GM18498 (cell line): Measurements from ENCODE around the gene SPAG6.

ENCODE experiments used
- ATAC-seq: cut with Tn5 transposase; IDR thresholded peaks from one replicate; pipeline ENCODE4 v1.9.1; 2021; ENCODE audit warnings: mild to moderate bottlenecking, moderate library complexity; ENCODE audit not compliant: unreplicated experiment

SPAG6 gene

DNA sequence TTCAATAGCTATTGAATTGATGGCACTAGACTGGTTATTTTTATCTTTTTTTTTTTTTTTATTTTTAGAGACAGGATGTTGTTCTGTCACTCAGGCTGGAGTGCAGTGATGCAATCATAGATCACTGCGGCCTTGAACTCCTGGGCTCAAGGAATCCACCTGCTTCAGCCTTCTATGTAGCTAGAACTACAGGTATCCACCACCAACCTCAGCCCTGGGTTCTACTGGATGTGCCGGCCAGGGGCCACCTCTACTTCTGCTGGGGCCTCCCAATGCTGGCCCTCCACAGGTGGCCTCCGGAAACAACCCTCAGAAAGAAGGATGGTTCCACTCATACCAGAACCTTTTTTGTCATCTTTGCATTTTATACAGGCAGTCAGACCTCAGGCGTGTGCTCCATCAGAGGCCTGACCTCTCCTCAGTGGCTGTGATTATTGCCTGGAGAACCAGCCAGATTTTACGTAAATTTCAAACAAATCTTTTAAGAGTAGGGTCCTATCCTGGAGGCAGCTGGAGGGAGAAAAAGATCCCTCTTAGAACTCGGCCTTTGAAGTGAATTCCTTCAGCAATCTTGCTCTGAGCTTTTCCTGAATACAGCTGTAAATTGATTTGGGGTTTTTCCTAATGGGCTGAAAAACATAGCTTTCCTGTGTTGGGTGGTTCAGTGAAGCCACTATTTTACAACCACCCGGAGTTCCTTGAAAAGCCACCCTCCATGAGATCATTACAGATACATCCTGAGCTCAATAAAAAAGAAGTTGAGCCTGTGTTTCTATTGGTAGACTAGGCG, 110.0 kb downstream of the SPAG6 start:
- no peak for ATAC-seq

DNA sequence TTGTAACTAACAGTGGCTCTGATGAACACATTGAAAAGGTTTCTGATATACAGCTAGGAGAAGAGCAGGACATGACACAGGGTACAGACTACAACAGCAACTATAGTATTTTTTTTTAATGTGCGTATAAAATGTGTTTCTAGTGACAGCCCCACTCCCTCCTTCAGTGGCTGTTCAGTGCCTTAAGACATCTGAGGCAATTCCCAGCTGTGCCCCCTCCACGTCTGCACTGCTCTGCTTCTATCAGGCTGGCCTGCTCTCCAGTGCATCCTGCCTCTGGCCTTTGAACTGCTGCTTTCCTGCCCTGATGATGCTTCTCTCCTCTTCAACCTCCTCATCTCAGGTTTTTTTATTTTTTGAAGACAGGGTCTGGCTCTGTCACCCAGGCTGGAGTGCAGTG, 111.2 kb downstream of the SPAG6 start:
- ATAC-seq, result no peak

DNA sequence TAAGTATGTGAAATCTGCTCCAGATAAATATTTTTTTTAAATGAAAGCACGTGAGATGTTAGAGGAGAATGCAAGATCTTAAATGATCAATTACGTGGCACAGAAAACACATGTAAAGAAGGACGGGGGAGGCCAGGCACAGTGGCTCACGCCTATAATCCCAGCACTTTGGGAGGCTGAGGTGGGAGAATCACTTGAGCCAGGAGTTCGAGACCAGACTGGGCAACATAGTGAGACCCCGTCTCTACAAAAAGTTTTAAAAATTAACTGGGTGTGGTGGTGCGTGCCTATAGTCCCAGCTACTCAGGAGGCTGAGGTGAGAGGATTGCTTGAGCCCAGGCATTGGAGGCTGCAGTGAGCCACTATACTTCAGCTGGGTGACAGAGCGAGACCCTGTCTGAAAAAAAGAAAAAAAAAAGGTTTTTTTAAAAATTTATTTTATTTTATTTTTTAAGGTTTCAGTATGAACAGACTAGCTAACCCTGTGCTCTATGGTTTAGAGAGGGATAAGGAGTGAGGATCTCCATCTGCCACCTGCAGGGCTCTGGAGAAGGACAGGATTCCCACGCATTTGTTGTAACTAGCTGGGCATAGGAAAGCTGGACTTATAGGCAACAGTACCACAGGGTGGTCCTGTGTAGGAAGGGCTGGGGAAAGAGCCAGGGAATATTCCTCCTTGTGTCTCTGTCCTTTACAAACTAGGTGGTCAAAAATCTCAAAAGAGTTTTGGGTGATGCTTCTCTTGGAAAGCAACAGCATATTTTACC, 113.2 kb downstream of the SPAG6 start:
- ATAC-seq, result no peak

DNA sequence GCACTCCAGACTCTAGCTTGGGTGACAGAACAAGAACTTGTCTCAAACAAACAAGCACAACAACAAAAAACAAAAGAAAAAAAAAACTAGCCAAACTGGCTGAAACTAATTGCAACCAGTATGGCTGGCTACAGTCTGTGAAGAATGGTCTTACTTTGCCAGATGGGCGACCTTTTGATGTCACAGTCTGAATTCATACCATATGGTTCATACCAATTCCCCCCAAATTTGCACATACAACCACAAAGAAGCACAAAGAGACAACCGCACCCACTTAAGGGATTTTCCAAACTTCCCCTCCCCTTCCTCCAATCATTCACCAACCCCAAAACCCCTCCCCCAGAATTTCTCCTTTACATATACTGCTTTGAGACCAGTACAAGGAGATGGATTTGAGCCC, 114.2 kb downstream of the SPAG6 start:
- no peak for ATAC-seq

DNA sequence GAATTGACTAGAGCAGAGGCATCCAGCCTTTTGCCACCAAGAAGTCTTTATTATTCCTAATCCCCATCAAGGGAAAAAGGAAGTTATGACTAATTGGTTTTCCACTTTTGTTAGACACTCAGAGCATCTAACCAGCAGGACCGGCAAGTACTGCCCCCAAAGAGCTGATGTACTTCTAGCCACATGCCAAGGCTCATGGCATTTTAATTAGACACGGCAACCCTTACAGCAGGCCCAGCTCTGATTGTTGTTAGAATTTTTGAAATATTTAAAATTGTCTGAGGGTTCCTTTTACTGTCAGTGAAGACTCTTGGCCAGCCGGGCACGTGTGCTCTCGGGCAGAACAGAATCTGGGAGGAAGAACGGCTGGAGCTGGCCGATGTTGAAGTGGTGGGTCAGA, 114.8 kb downstream of the SPAG6 start:
- ATAC-seq, result no peak

DNA sequence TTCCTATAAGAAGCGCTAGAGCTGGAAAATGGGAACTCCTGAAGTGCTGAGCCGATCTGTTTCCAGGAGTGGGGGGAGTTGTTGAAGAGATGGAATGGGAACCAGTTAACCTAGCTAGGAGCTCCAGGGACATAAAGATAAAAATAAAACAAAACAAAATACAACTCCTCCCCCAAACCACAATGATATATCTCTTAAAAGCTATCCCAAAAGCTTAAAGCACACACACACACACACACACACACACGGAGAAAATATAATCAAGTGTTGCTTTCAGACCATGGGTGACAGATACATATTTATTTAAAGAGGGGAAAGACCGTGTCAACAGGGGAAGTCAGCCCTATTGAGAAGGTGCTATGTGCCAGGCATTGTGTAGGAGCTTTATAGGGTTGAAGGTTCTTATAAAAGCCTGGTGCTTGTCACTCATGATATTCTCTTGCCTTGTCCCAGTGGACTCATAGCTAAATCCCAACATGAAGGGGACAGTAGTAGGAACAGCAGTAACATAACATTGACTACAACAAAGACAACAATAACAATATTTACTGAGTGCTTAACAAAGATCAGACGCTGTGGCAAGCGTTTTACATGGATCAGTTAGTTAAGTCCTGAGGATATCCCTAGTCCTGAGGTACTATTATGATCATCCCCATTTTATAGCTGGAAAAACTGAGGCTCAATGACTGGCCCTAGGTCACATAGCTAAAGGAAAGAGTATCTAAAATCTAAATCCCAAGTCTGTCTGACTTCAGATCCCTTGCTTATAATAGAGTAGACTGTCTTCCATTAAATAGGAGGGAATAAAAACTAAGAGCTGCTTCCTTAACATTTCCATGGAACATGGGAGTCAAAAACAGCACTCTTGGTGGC, 115.5 kb downstream of the SPAG6 start:
- no peak for ATAC-seq

DNA sequence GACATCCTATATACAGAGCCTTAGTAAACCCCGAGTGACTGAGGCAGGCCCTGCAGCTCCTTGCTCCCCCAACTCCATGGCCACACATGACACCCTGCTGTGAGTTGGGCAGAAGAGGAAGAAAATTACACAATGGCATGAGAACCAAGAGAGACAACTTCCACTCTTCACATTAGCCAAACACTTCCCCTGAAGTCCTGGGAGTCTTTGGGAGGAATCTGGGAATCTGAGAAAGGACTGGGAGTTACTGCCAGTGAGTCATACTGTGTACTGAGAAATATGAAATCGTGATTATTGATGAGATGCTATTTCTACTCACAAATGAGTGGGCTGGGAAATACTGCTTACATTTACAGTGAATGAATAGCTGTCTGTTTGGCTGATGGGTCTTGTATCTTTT, 116.6 kb downstream of the SPAG6 start:
- no peak for ATAC-seq

DNA sequence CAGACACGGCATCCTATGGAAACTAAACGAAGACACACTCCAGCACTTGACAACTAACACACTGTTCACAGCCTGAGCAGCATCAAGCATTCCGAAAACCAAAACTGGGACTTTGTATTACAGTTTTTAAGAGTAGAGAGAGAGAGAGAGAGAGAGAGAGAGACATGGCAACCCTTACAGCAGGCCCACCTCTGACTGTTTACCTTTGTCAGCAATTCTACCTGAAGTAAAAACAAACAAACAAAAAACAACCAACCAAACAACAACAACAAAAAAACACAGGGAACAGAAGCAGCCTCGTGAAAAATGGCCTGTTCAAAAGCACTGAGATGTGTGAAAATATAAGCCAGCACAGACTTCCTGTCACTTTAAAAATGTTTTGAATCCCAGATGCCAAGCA, 118.0 kb downstream of the SPAG6 start:
- no peak for ATAC-seq

DNA sequence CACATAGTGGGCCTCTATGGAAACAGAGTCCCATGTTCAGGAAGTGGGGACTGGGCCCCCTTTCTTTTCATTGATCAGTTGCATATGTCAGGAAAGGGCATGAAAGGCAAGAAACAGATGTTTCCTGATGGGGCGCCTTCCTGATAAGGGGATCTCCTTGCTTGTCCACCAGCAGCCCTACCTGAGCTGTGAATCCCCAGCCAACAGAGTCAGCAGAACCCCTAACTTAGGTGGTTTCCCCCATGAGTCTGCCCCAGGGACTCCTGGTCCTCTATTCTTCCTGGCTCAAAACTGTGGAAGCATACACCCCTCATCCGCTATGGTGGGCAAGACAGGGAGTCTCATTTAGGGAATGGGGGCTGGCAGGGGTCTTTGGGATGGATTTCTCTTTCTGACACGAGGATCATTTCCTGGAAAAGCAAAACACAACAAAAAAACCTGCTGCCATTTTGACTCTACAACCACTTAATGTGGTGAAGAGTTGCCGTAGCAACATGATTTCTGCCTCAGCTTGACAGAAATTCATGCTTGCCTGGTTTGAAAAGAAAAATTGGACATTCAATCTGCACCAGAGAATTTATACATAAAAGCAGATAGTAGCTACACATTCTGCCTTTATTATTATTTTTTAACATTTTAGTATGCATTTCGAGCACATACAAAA, 119.8 kb downstream of the SPAG6 start:
- no peak for ATAC-seq

DNA sequence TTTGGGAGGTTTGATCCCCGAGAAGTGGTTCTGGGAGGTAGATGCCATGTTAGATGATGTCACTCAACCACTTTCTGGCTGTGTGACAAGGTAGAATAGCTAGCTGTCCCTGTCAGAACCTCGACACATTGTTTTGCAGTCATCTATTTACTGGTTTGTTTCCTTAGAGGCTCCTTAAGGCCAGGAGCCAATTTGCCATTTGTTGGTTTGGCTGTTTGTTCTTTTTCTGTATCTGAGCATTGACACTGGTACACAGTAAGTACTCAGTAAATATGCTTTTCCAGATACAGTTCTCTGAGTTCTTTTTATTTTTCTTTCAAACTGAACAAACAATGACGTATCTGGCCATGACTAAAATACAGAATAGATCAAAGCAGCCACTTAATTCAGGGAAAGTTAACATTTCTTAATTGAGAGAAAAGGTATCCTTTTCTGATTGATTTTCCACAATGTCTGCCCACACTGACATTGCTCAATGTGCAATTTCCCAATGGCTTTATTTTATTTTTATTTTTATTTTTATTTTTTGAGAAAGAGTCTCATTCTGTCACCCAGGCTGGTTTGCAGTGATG, 121.6 kb downstream of the SPAG6 start:
- no peak for ATAC-seq
